DMS153 (cell line): ENCODE measurements around the gene TNNT3.
"Not testable (repeated sequence)": the region's sequence is repeated elsewhere in the genome, so short reads cannot be mapped to it uniquely, and the experiment has no call there.

Experiments
- DNase-seq: peaks from one replicate; lab custom pipeline; 2025; lab: John Stamatoyannopoulos, UW

Gene TNNT3

GRCh38 chr11:1881442-1882264 lies 37.9 kb upstream of the TNNT3 start:
- DNase-seq, result no peak

- DNase-seq, result no peak
Observed at GRCh38 chr11:1882265-1883238, 37.0 kb upstream of the TNNT3 start.

DNA sequence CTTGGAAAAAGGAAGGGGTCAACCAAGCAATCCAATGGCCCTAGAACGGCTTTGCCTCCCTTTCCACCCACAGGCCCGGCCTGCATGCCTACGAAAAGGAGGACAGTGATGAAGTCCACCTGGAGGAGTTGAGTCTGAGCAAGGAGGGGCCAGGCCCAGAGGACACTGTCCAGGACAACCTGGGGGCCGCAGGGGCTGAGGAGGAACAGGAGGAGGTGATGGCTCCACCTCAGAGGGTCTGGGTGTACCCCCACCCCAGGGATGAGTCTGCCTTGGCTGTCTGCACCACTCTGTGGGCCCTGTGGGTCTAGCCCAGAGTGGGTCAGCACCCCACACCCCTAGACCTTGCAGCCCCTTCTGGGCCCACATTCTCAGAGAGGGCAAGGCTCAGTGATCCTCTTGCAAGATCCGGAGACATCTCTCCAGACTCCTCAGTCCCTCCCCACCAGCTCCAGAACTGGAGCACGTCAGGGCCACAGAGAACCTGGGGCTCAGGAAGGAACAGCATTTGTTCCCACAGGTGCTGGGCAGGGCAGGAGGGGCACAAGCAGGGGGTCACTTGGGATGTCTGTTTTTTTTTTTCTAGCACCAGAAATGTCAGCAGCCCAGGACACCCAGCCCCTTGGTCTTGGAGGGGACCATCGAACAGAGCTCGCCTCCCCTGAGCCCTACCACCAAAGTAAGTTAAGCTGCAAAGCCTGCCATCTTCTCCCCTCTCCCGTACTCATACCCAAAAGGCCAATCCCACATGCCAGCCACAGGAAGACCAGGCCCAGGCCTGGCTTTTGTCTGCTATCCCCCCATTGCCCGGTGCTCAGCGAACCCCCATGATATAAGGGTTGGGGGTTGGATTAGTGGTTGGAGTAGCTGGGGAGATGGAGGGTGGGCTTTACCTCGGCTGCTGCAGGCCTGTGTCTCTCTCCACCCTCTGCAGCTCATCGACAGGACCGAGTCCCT lies 35.9 kb upstream of the TNNT3 start:
- no peak for DNase-seq

DNA sequence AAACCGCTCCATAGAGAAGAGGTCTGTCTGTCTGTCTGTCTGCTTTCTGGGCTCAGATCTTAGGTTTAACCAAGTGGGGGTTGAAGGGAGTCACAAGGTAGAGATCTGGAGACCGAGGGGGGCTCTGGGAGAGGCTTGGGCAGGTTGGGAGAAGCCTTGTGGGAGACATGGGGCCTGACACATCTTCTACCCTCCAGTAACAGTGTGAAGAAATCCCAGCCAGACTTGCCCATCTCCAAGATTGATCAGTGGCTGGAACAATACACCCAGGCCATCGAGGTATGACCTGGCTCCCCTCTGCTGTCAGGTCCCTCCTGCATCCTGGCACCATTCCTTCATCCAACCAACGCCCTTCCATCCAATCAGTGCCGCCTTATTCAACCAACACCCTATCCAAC lies 35.2 kb upstream of the TNNT3 start:
- DNase-seq, result no peak

- DNase-seq, result not testable (repeated sequence)
Observed at GRCh38 chr11:1886551-1886950, 33.0 kb upstream of the TNNT3 start.

- no peak for DNase-seq
Observed at GRCh38 chr11:1887451-1888346, 31.8 kb upstream of the TNNT3 start.

- DNase-seq, result no peak
Observed at GRCh38 chr11:1888347-1888753, 31.2 kb upstream of the TNNT3 start.

DNA sequence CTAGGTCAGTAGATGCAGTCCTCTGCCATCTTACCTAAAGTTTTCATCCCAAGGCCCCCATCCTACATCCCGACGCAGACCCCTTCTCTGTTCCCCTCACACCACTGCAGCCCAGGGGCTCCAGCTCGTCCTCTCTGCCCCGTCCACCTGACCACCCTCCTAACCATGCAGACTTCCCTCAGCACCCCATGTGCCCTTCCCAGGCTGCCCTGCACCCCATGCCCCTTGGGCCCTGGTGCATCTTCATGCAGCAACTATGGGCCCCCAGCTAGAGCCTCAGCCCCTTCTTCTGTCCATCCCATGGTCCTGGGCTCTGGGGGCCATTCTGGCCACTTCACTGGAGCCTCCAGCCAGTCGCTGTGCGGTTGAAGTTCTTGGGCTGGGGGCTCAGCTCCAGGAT lies 30.7 kb upstream of the TNNT3 start:
- DNase-seq, result no peak

DNA sequence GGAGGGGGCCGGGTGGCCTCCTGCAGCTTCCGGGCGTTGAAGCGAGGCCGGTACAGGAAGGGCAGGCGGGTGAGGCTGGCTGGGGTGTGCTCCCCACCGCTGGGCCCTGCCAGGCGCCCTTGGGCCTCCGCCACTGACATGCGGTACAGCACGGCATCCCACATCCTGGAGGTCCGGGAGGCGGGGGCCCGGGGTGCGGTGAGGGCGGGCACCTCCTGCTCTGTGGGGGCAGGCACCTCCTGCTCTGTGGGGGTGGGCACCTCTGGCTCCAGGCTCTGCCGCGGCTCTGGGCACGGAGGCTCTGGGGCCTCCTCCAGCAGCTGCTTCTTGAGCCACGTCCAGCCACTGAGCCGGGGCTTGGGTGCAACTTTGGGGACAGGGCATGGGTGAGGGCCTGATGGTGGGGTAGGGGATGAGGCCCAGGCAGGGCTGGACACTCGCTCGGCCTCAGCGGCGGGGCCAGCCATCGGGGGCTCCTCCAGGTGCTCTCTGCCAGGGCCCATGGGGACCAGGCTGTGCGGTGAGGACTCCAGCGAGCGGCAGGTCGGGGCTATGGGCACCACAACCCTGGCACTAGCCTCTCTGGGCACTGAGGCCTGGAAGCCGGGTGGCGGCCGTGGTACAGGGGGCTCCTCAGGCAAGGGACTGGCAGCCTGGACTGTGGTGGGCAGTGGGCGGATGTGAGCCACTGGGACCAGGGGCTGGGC lies 30.1 kb upstream of the TNNT3 start:
- no peak for DNase-seq

- DNase-seq, result no peak
Observed at GRCh38 chr11:1889941-1890855, 29.3 kb upstream of the TNNT3 start.

- no peak for DNase-seq
Observed at GRCh38 chr11:1890856-1891830, 28.4 kb upstream of the TNNT3 start.

DNA sequence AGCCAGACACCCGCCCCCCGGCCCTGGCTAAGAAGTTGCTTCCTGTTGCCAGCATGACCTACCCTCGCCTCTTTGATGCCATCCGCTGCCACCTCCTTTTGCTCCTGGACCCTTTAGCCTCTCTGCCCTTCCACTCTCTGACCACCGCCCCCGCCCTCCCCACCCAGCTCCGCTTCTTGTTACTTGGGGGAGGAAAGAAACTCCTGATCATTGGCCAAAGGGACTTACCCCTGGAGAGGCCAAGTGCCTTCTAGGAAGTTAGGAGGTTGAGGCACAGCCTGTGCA lies 27.7 kb upstream of the TNNT3 start, which contains the start of gene PRR33:
TSS of gene PRR33 (minus strand) at position 65 of the 285 bp plus-strand sequence. CDS start 1,311 bp downstream, outside the sequence.
- no peak for DNase-seq

DNA sequence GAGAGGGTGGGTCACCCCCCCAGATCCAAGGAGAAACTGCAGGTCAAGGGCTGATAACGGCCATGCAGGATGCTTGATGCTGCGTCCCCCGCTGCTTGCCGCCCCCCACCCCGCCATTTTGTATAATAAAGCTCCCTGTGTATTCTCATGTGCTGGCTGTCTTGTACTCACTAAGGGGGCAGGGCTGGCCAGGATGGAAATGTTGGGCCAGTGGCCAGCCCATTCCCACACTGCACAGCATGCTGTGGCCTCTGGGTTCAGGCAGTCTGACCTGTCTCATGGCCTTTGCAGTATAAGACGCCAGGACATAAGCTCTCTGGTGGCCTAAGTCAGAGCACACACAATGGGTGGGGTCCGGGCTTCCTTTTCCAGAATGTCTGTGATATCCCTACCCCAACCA lies 27.4 kb upstream of the TNNT3 start:
- no peak for DNase-seq

DNA sequence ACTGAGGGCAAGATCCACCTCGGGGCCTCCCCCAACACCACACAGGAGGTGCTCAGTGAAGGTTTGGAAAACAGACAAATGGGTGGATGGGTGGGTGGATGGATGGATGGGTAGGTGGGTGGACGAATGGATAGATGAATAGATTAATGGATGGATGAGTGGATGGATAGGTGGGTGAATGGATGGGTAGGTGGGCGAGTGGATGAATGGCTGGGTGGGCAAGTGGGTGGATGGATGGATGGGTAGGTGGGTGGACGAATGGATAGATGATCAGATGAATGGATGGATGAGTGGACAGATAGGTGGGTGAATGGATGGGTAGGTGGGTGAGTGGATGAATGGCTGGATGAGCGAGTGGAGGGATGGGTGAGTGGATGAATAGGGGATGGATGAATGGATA lies 26.9 kb upstream of the TNNT3 start:
- no peak for DNase-seq

DNA sequence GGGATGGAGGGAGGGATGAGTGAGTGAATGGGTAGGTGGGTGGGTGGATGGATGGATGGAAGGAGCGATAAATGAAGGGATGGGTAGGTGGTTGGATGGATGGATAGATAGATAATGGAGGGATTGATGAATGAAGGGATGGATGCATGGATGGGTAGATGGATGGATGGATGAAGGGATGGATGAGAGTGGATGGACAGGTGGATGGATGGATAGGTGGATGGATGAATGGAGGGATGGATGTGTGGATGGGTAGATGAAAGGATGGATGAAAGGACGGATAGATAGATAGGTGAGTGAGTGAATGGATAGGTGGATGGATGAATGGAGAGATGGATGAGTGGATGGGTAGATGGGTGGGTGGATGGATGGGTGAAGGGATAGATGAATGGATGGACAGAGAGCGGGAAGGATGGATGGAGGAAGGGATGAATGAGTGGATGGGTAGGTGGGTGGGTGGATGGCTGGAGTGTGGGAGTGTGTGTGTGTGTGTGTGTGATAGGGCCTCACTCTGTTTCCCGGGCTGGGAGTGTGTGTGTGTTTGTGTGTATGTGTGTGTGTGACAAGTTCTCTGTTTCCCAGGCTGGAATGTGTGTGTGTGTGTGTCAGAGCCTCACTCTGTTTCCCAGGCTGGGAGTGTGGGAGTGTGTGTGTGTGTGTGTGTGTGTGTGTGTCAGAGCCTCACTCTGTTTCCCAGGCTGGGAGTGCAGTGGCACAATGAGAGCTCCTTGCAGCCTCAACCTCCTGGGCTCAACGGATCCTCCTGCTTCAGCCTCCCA lies 25.7 kb upstream of the TNNT3 start:
- no peak for DNase-seq

- no peak for DNase-seq
Observed at GRCh38 chr11:1894759-1895158, 24.7 kb upstream of the TNNT3 start.

DNA sequence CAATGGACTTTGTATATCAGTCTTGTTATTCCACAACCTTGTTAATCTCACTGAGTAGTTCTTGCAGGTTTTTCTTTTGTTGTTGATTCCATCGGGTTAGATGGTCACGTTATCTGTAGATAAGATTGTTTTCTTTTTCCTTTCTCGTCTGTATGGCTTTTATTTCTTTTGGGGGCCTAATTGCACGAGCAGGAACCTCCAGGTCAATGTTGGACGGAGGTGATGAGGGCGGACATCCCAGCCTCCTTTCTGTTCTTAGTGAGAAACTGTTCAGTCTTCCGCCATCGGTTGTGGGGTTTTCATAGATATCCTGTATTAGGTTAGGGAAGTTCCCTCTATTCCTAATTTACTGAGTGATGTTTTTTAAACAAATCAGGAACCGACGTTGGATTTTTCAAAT lies 23.0 kb upstream of the TNNT3 start:
- DNase-seq, result no peak
